B cell (primary cell): ENCODE data around the gene GLDN. TPM values are rescaled to one million over a fixed set of nuclear protein-coding genes. Genes with fewer than 3 reads are reported as not detected.
A peak's percentile ranks its signal among the peaks of the same experiment; 100 is the strongest.

Experiments
- ATAC-seq: fragments of 200-7000 bp; cut with Tn5 transposase; one replicate; pipeline ENCODE4 v1.10.0; 2021; ENCODE audit warnings: low read depth, mild to moderate bottlenecking, moderate number of reproducible peaks, moderate library complexity
- CTCF ChIA-PET: fragments of 350-600 bp; sonication (Branson Sonifier 250); formaldehyde crosslinking; loops from one replicate; lab custom pipeline; 2021; ENCODE audit warnings: antibody characterized with exemption, inconsistent platforms; lab: Charles Lee
- POLR2A ChIA-PET: fragments of 350-600 bp; sonication (Branson Sonifier 250); formaldehyde crosslinking; loops from one replicate; lab custom pipeline; 2021; ENCODE audit warnings: antibody characterized with exemption; lab: Charles Lee
- DNase-seq: peaks from one replicate; pipeline ENCODE4 v3.0.0; 2013
- H2AFZ ChIP-seq: 2 replicates; pipeline ENCODE4 v1.6.1; 2012; ENCODE audit warnings: mild to moderate bottlenecking, low read depth, low read length; ENCODE audit not compliant: insufficient read depth, poor library complexity, severe bottlenecking
- H3K27ac ChIP-seq, 2 donors: 1 replicate in 1 of 2; 2 replicates in 1 of 2; pipeline ENCODE4 v1.5.1; 2012 to 2013; ENCODE audit warnings: low read length in 2 of 2, mild to moderate bottlenecking in 2 of 2, moderate library complexity in 1 of 2
- H3K27me3 ChIP-seq, 4 experiments: fragments of 200-600 bp in 1 of 4; sonication (generic) in 1 of 4; replicated peaks in 1 of 4; 1 replicate in 2 of 4; 2 replicates in 2 of 4; pipeline versions ENCODE4 v1.6.1 to v1.7.0; 2013 to 2016; ENCODE audit warnings: low read length in 3 of 4, mild to moderate bottlenecking in 2 of 4, mixed read lengths in 1 of 4, moderate library complexity in 1 of 4; ENCODE audit not compliant: insufficient read depth in 4 of 4, control insufficient read depth in 3 of 4; ENCODE audit errors: control extremely low read depth in 1 of 4
- H3K36me3 ChIP-seq, 2 experiments: replicated peaks in 1 of 2; 1 replicate in 1 of 2; 2 replicates in 1 of 2; pipeline versions ENCODE4 v1.6.1 to v1.7.1; 2013; ENCODE audit warnings: low read length in 1 of 2; ENCODE audit not compliant: insufficient read depth in 2 of 2, control insufficient read depth in 1 of 2; ENCODE audit errors: control extremely low read depth in 1 of 2, extremely low read depth in 1 of 2
- H3K4me1 ChIP-seq, 2 donors: fragments of 200-600 bp in 1 of 2; sonication (generic) in 1 of 2; 1 replicate in 1 of 2; 2 replicates in 1 of 2; pipeline versions ENCODE4 v1.5.1 to v1.6.1; 2013 to 2017; ENCODE audit warnings: low read length in 2 of 2; ENCODE audit not compliant: control insufficient read depth in 2 of 2, insufficient read depth in 2 of 2
- H3K4me2 ChIP-seq: replicated peaks from 2 replicates; pipeline ENCODE3; 2012; ENCODE audit warnings: mild to moderate bottlenecking, low read depth, low read length; ENCODE audit not compliant: poor library complexity, severe bottlenecking
- H3K4me3 ChIP-seq, 5 experiments: fragments of 200-600 bp in 1 of 5; sonication (generic) in 1 of 5; 1 replicate in 3 of 5; 2 replicates in 2 of 5; pipeline versions ENCODE4 v1.5.1 to v1.7.0; 2011 to 2016; ENCODE audit warnings: low read length in 4 of 5, mild to moderate bottlenecking in 4 of 5, low read depth in 2 of 5, control low read depth in 1 of 5, moderate library complexity in 1 of 5; ENCODE audit not compliant: insufficient read depth in 1 of 5; ENCODE audit errors: control extremely low read depth in 1 of 5, extremely low read depth in 1 of 5
- H3K79me2 ChIP-seq: fragments of 200-600 bp; sonication (generic); one replicate; pipeline ENCODE4 v1.6.0; 2016; ENCODE audit warnings: low read length; ENCODE audit not compliant: control insufficient read depth, insufficient read depth
- H3K9ac ChIP-seq: fragments of 200-600 bp; sonication (generic); 2 replicates; pipeline ENCODE4 v1.6.1; 2017; ENCODE audit warnings: mild to moderate bottlenecking, low read length, moderate library complexity
- H3K9me3 ChIP-seq, 3 donors: one replicate each; pipeline versions ENCODE4 v1.6.1 to v1.7.1; 2013; ENCODE audit warnings: low read length in 2 of 3; ENCODE audit not compliant: control insufficient read depth in 2 of 3, insufficient read depth in 1 of 3; ENCODE audit errors: control extremely low read depth in 1 of 3
- H4K20me1 ChIP-seq: 2 replicates; pipeline ENCODE4 v1.6.0; 2012; ENCODE audit warnings: mild to moderate bottlenecking, low read length; ENCODE audit not compliant: insufficient read depth, control insufficient read depth, poor library complexity, severe bottlenecking
- H3K27ac Mint-ChIP-seq: one replicate; pipeline ENCODE4 v1.8.0; 2021; ENCODE audit warnings: mixed read lengths
- H3K27me3 Mint-ChIP-seq: one replicate; pipeline ENCODE4 v1.8.0; 2021; ENCODE audit warnings: mixed read lengths
- H3K4me1 Mint-ChIP-seq: one replicate; pipeline ENCODE4 v1.8.0; 2021; ENCODE audit warnings: mixed read lengths
- H3K4me3 Mint-ChIP-seq: one replicate; pipeline ENCODE4 v1.8.0; 2021; ENCODE audit warnings: mixed read lengths
- H3K9me3 Mint-ChIP-seq: one replicate; pipeline ENCODE4 v1.8.0; 2022; ENCODE audit warnings: mixed read lengths; ENCODE audit not compliant: insufficient read depth
- EZH2 ChIP-seq: IDR thresholded peaks from 2 replicates; pipeline ENCODE4 v1.6.1; 2012; ENCODE audit warnings: borderline replicate concordance, low read depth, mild to moderate bottlenecking, moderate library complexity, low read length; ENCODE audit not compliant: insufficient read depth, poor library complexity, severe bottlenecking
- WGBS: methylation state at CpG from one replicate; pipeline ENCODE4 v1.1.5; 2013; ENCODE audit warnings: missing lambda C conversion rate; ENCODE audit not compliant: insufficient coverage; 5-methylcytosine and 5-hydroxymethylcytosine counted together
- intact Hi-C: fragments of 100-400 bp; cut with micrococcal nuclease; formaldehyde crosslinking; loops from one replicate; pipeline ENCODE4 v1.10.0; 2022
- polyA plus RNA-seq: library from polyadenylated mRNA; depleted of rRNA; stranded (reverse); fragments of >200 nt; gene quantifications from 2 replicates; pipeline ENCODE4 v1.2.3, GENCODE V29; 2012
- total RNA-seq, 2 donors: library from RNA; stranded (reverse); fragments of 120-200 nt in 1 of 2; gene quantifications; 1 replicate in 1 of 2; 2 replicates in 1 of 2; pipeline versions ENCODE4 v1.2.3 to v1.2.4, GENCODE V29; 2013 to 2022
- TF ChIP-seq, protein P1 (sequence below): fragments of 200-600 bp; IDR thresholded peaks from one replicate; pipeline ENCODE4 v1.8.0; 2022; ENCODE audit warnings: antibody characterized with exemption, mild to moderate bottlenecking

The GLDN gene
- total and polyA plus RNA-seq, 2 donors (not counting 1 experiment from before 2014, with no cell fraction given) = not detected

DNA sequence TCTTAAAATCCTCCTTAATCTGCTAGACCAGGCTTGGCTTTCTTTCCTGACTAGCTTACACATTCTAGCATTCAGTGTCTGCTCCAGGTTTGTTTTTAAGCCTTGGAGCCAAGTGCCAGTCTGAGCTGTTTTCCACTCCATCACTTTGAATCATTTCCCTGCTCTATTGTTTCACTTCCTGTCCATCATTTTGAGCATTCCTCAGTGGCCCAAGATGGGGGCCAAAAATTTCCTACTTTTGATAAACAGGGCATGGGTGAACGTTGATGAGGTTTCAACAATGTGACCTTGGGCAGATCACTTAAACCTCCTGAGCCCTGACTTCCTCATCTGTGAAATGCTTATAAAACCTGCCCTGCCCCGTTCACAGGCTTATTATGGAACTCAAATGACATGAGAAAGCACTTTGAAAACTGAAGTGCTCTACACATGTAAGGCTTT is 7.4 kb upstream of the GLDN start:
- Histone ChIP-seq H3K36me3 (no peaks in the 10 kb centered on the region), H3K27ac (peak overlapping the region; percentile 16 to 58), H3K4me1 (peaks cover 31 to 39% of the 10 kb centered on the region in 2 donors), H3K27me3 (no peaks in the 10 kb centered on the region), H3K9ac (peak overlapping the region; percentile 14), H3K9me3 (peaks cover 0 to 5% (median 5%) of the 10 kb centered on the region in 3 donors), H3K79me2 (no peaks in the 10 kb centered on the region), H2AFZ (peak overlapping the region; percentile 58), H3K4me3 (no peak overlapping the region), H4K20me1 (no peaks in the 10 kb centered on the region), H3K4me2 (peak overlapping the region; percentile 28)
- ChIA-PET CTCF (no interaction called here), POLR2A (no interaction called here)
- Mint-ChIP-seq H3K27me3 (no peaks in the 10 kb centered on the region), H3K27ac (peak overlapping the region; percentile 80), H3K4me1 (peaks cover 32% of the 10 kb centered on the region), H3K9me3 (peaks cover 3% of the 10 kb centered on the region), H3K4me3 (peak overlapping the region; percentile 37)
- ATAC-seq (no peak), DNase-seq (peak; percentile 34)
- TF ChIP-seq EZH2 = no peak
- TF ChIP-seq, protein P1, sequence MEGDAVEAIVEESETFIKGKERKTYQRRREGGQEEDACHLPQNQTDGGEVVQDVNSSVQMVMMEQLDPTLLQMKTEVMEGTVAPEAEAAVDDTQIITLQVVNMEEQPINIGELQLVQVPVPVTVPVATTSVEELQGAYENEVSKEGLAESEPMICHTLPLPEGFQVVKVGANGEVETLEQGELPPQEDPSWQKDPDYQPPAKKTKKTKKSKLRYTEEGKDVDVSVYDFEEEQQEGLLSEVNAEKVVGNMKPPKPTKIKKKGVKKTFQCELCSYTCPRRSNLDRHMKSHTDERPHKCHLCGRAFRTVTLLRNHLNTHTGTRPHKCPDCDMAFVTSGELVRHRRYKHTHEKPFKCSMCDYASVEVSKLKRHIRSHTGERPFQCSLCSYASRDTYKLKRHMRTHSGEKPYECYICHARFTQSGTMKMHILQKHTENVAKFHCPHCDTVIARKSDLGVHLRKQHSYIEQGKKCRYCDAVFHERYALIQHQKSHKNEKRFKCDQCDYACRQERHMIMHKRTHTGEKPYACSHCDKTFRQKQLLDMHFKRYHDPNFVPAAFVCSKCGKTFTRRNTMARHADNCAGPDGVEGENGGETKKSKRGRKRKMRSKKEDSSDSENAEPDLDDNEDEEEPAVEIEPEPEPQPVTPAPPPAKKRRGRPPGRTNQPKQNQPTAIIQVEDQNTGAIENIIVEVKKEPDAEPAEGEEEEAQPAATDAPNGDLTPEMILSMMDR = no peak
- no CpG with 5 or more reads among the region's 2 CpGs for WGBS
- intact Hi-C loops = no loop called here

DNA sequence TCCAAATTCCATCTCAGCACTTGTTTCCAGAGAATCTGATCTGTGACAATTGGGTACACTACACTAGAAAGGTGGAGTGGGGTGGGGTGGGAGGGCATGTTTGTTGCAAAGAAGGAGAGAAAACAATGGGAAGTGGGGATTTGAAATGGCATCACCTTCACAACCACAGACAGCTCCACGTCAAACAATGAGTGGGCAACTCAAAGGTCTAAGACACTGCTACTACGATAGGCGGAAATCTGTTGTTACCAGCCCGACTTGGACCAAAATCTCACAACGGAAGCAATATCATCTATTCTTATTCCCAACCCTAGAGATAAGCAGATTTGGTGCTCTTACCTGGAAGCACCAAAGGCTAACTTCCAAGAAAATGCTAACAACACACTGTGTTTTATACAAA is 6.4 kb upstream of the GLDN start:
- intact Hi-C loops = no loop called here
- Histone ChIP-seq H3K79me2 (no peaks in the 10 kb centered on the region), H3K27ac (peak overlapping the region; percentile 58 to 69), H3K36me3 (no peaks in the 10 kb centered on the region), H3K9me3 (peaks cover 0 to 5% (median 3%) of the 10 kb centered on the region in 3 donors), H3K4me2 (peak overlapping the region; percentile 43), H2AFZ (peak overlapping the region; percentile 58), H3K4me1 (peaks cover 31 to 39% of the 10 kb centered on the region in 2 donors), H3K27me3 (no peaks in the 10 kb centered on the region), H3K9ac (no peak overlapping the region), H3K4me3 (peak overlapping the region in 1 of 5 experiments; percentile 35), H4K20me1 (no peaks in the 10 kb centered on the region)
- peak overlapping the region; percentile 43 for H3K4me3 Mint-ChIP-seq
- no peak for DNase-seq
- TF ChIP-seq EZH2 = no peak
- TF ChIP-seq, protein P1 = no peak
- peaks cover 5% of the 10 kb centered on the region for H3K27me3 Mint-ChIP-seq
- H3K9me3 Mint-ChIP-seq = peaks cover 3% of the 10 kb centered on the region
- 82% methylated on average over 5 of the region's 5 CpGs for WGBS
- H3K4me1 Mint-ChIP-seq = peaks cover 32% of the 10 kb centered on the region
- ATAC-seq = no peak
- H3K27ac Mint-ChIP-seq = peak overlapping the region; percentile 80
- ChIA-PET POLR2A (no interaction called here), CTCF (no interaction called here)
